Panc1 (cell line): ENCODE data around the gene CNNM1. TPM values are rescaled to one million over a fixed set of nuclear protein-coding genes. Genes with fewer than 3 reads are reported as not detected.

Experiments
- ATAC-seq: fragments of 200-7000 bp; cut with Tn5 transposase; 2 replicates; pipeline ENCODE4 v1.9.1; 2020; ENCODE audit warnings: mild to moderate bottlenecking, moderate library complexity
- BruUV-seq: library from RNA; stranded (reverse); fragments of 400-500 nt; replicated peaks from 2 replicates; lab custom pipeline; 2021; lab: Mats Ljungman, UMichigan
- CTCF ChIA-PET: fragments of 300-600 bp; sonication (Branson Sonifier 250); formaldehyde crosslinking; loops from one replicate; lab custom pipeline; 2022; ENCODE audit warnings: antibody characterized with exemption; lab: Charles Lee
- POLR2A ChIA-PET: fragments of 300-600 bp; sonication (Branson Sonifier 250); formaldehyde crosslinking; loops from one replicate; lab custom pipeline; 2022; ENCODE audit warnings: antibody characterized with exemption; lab: Charles Lee
- DNase-seq: peaks from one replicate; pipeline ENCODE4 v3.0.0-alpha.2; 2010; ENCODE audit warnings: low read depth, low spot score
- H3K27ac ChIP-seq: 2 replicates; pipeline ENCODE4 v1.5.1; 2011; ENCODE audit warnings: mild to moderate bottlenecking, low read length, inconsistent platforms
- H3K27me3 ChIP-seq: fragments of 200-500 bp; sonication (Bioruptor generic); 2 replicates; pipeline ENCODE4 v1.6.0; 2014; ENCODE audit warnings: low read length, inconsistent platforms; ENCODE audit not compliant: control insufficient read depth, insufficient read depth
- H3K36me3 ChIP-seq: fragments of 200-500 bp; sonication (Bioruptor generic); 2 replicates; pipeline ENCODE4 v1.5.1; 2014; ENCODE audit warnings: inconsistent platforms, mild to moderate bottlenecking, low read length, moderate library complexity; ENCODE audit not compliant: control insufficient read depth, insufficient read depth
- H3K4me1 ChIP-seq: 2 replicates; pipeline ENCODE4 v1.5.1; 2011; ENCODE audit warnings: inconsistent platforms, mild to moderate bottlenecking, low read length, moderate library complexity; ENCODE audit not compliant: control insufficient read depth, insufficient read depth
- H3K4me3 ChIP-seq, 2 experiments: 2 replicates each; pipeline ENCODE4 v1.5.1; 2011 to 2012; ENCODE audit warnings: low read depth in 2 of 2, low read length in 2 of 2, mild to moderate bottlenecking in 2 of 2, inconsistent platforms in 1 of 2, moderate library complexity in 1 of 2
- H3K9me3 ChIP-seq: fragments of 200-500 bp; sonication (Bioruptor generic); 2 replicates; pipeline ENCODE4 v1.5.1; 2014; ENCODE audit warnings: low read depth, mild to moderate bottlenecking, inconsistent platforms, low read length, moderate library complexity; ENCODE audit not compliant: control insufficient read depth, insufficient read depth
- POLR2AphosphoS5 ChIP-seq: IDR thresholded peaks from 2 replicates; pipeline ENCODE4 v1.6.1; 2012; ENCODE audit warnings: mild to moderate bottlenecking, low read depth, low read length, moderate library complexity
- SIN3A ChIP-seq: IDR thresholded peaks from 2 replicates; pipeline ENCODE4 v1.6.1; 2012; ENCODE audit warnings: low read depth, mild to moderate bottlenecking, low read length, moderate library complexity, borderline replicate concordance; ENCODE audit not compliant: insufficient read depth
- TCF7L2 ChIP-seq: IDR thresholded peaks from 2 replicates; pipeline ENCODE4 v1.6.1; 2011; ENCODE audit warnings: mild to moderate bottlenecking, low read depth, low read length, inconsistent platforms
- in situ Hi-C: cut with HindIII; loops from 2 replicates; pipeline ENCODE4 v1.10.0; 2016; ENCODE audit warnings: low sequenced_read_pairs, low pct_unique_long_range_greater_than_20kb
- intact Hi-C: fragments of 100-400 bp; cut with micrococcal nuclease; formaldehyde crosslinking; loops from one replicate; pipeline ENCODE4 v1.10.0; 2022; ENCODE audit not compliant: unreplicated experiment
- total RNA-seq: library from RNA; stranded (reverse); gene quantifications from one replicate; pipeline ENCODE4 v1.2.1, GENCODE V29; 2021; ENCODE audit not compliant: unreplicated experiment
- TF ChIP-seq, protein P1 (sequence below): fragments of 450-650 bp; IDR thresholded peaks from 2 replicates; pipeline ENCODE4 v1.5.1; 2017; ENCODE audit warnings: mild to moderate bottlenecking
- TF ChIP-seq, protein P2 (sequence below), 2 experiments: IDR thresholded peaks; 2 replicates each; pipeline ENCODE4 v1.6.1; 2011 to 2012; ENCODE audit warnings: low read depth in 2 of 2, control low read depth in 1 of 2, low read length in 1 of 2, mild to moderate bottlenecking in 1 of 2, moderate library complexity in 1 of 2; ENCODE audit not compliant: insufficient read depth in 1 of 2

CNNM1 gene
- total RNA-seq, 1 experiment from 2014 or later, result 16.6 TPM

DNA sequence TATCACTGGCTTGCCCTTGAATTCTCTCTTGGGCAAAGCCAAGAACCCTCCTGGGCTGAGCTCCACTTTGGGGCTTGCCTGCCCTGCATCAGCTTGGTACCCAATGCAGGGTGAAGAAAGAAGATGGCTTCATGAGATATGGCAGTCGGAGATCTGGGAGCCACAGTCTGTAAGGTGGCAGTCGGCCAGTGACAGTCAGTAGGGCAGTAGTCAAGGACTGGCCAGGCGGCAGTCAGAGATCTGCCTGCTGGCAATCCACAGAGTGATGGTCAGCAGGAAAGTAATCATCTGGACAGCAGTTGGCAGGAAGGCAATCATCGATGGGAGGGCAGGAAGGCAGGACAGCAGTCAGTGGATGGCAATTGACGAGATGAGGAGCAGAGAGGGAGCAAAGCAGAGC lies 32.6 kb upstream of the CNNM1 start:
- H3K36me3 ChIP-seq, result no peaks in the 10 kb centered on the region
- no peaks in the 10 kb centered on the region; the same call in 1 of the 2 replicates for H3K27me3 ChIP-seq
- ChIA-PET CTCF (no interaction called here), POLR2A (no interaction called here)
- intact Hi-C loops (no loop called here), in situ Hi-C loops (no loop called here)
- DNase-seq (no peak), ATAC-seq (peak; percentile 47; the same call in 1 of the 2 replicates)
- no TSS peak for BruUV-seq
- H3K4me1 ChIP-seq, result no peaks in the 10 kb centered on the region
- no peaks in the 10 kb centered on the region for H3K9me3 ChIP-seq
- H3K27ac ChIP-seq, result no peak overlapping the region
- TF ChIP-seq SIN3A, result no peak
- TF ChIP-seq, protein P1, sequence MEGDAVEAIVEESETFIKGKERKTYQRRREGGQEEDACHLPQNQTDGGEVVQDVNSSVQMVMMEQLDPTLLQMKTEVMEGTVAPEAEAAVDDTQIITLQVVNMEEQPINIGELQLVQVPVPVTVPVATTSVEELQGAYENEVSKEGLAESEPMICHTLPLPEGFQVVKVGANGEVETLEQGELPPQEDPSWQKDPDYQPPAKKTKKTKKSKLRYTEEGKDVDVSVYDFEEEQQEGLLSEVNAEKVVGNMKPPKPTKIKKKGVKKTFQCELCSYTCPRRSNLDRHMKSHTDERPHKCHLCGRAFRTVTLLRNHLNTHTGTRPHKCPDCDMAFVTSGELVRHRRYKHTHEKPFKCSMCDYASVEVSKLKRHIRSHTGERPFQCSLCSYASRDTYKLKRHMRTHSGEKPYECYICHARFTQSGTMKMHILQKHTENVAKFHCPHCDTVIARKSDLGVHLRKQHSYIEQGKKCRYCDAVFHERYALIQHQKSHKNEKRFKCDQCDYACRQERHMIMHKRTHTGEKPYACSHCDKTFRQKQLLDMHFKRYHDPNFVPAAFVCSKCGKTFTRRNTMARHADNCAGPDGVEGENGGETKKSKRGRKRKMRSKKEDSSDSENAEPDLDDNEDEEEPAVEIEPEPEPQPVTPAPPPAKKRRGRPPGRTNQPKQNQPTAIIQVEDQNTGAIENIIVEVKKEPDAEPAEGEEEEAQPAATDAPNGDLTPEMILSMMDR, result no peak
- no peak for TF ChIP-seq TCF7L2
- TF ChIP-seq POLR2AphosphoS5, result no peak
- TF ChIP-seq, protein P2, sequence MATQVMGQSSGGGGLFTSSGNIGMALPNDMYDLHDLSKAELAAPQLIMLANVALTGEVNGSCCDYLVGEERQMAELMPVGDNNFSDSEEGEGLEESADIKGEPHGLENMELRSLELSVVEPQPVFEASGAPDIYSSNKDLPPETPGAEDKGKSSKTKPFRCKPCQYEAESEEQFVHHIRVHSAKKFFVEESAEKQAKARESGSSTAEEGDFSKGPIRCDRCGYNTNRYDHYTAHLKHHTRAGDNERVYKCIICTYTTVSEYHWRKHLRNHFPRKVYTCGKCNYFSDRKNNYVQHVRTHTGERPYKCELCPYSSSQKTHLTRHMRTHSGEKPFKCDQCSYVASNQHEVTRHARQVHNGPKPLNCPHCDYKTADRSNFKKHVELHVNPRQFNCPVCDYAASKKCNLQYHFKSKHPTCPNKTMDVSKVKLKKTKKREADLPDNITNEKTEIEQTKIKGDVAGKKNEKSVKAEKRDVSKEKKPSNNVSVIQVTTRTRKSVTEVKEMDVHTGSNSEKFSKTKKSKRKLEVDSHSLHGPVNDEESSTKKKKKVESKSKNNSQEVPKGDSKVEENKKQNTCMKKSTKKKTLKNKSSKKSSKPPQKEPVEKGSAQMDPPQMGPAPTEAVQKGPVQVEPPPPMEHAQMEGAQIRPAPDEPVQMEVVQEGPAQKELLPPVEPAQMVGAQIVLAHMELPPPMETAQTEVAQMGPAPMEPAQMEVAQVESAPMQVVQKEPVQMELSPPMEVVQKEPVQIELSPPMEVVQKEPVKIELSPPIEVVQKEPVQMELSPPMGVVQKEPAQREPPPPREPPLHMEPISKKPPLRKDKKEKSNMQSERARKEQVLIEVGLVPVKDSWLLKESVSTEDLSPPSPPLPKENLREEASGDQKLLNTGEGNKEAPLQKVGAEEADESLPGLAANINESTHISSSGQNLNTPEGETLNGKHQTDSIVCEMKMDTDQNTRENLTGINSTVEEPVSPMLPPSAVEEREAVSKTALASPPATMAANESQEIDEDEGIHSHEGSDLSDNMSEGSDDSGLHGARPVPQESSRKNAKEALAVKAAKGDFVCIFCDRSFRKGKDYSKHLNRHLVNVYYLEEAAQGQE (IDR thresholded peaks at IDR 0.05; ENCODE audit: insufficient read depth in 1 of 2, low read depth in 2 of 2, low read length in 1 of 2), result no peak
- no peak overlapping the region for H3K4me3 ChIP-seq

DNA sequence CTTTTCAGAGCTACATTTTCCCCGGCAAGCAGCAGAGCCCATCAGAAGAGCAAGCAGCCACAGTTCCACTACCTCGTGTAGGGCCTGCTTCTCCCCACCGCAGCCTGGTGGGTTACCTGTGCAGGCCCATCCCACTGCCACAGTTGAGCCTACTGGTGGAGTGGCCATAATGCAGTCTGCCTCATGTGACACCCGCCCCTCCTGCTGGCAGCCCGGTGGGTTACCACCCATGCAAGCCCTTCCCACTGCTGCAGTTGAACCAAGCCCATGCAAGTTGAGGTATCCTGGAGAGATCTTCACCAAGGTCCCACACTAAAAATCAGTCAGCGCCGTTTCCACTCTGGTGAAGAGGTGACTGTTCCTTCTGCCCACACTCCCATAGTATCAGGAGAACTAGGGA lies 32.1 kb upstream of the CNNM1 start:
- Histone ChIP-seq H3K4me3 (no peak overlapping the region), H3K27ac (no peak overlapping the region), H3K4me1 (no peaks in the 10 kb centered on the region), H3K27me3 (no peaks in the 10 kb centered on the region; the same call in 1 of the 2 replicates), H3K9me3 (no peaks in the 10 kb centered on the region), H3K36me3 (no peaks in the 10 kb centered on the region)
- ChIA-PET POLR2A (no interaction called here), CTCF (no interaction called here)
- no TSS peak for BruUV-seq
- DNase-seq (no peak), ATAC-seq (peak; percentile 71)
- in situ Hi-C loops, result no loop called here
- intact Hi-C loops, result no loop called here
- TF ChIP-seq, protein P1, result no peak
- no peak for TF ChIP-seq POLR2AphosphoS5
- no peak for TF ChIP-seq SIN3A
- TF ChIP-seq, protein P2 (IDR thresholded peaks at IDR 0.05; ENCODE audit: insufficient read depth in 1 of 2, low read depth in 2 of 2, low read length in 1 of 2), result no peak
- no peak for TF ChIP-seq TCF7L2
